IPS DF 6.9 (cell line): ENCODE measurements around the gene HES2.
A peak's percentile ranks its signal among the peaks of the same experiment; 100 is the strongest.
"Not testable (repeated sequence)": the region's sequence is repeated elsewhere in the genome, so short reads cannot be mapped to it uniquely, and the experiment has no call there.

Experiments used
- DNase-seq: peaks from one replicate; pipeline ENCODE4 v3.0.0-alpha.2; 2013; ENCODE audit warnings: low read depth, low spot score
- H3K27ac ChIP-seq: one replicate; pipeline ENCODE4 v1.5.1; 2013; ENCODE audit warnings: low read length, control low read depth
- H3K27me3 ChIP-seq: 2 replicates; pipeline ENCODE4 v1.6.1; 2013; ENCODE audit warnings: mild to moderate bottlenecking, low read length; ENCODE audit not compliant: control insufficient read depth, insufficient read depth
- H3K36me3 ChIP-seq: 2 replicates; pipeline ENCODE4 v1.6.1; 2013; ENCODE audit warnings: low read length; ENCODE audit not compliant: control insufficient read depth, insufficient read depth
- H3K4me1 ChIP-seq: 2 replicates; pipeline ENCODE4 v1.6.1; 2013; ENCODE audit warnings: low read length; ENCODE audit not compliant: control insufficient read depth, insufficient read depth
- H3K4me3 ChIP-seq: 2 replicates; pipeline ENCODE4 v1.5.1; 2013; ENCODE audit warnings: mild to moderate bottlenecking, low read length
- H3K9me3 ChIP-seq: 2 replicates; pipeline ENCODE4 v1.6.1; 2013; ENCODE audit warnings: low read length, inconsistent platforms; ENCODE audit not compliant: control insufficient read depth, insufficient read depth
- WGBS: extraction: QIAGEN DNeasy Blood & Tissue Kit; methylation state at CpG from one replicate; pipeline ENCODE4 v1.1.7; 2013; ENCODE audit warnings: mixed read lengths, missing lambda C conversion rate; ENCODE audit not compliant: insufficient read length, insufficient coverage; 5-methylcytosine and 5-hydroxymethylcytosine counted together

The HES2 gene

DNA sequence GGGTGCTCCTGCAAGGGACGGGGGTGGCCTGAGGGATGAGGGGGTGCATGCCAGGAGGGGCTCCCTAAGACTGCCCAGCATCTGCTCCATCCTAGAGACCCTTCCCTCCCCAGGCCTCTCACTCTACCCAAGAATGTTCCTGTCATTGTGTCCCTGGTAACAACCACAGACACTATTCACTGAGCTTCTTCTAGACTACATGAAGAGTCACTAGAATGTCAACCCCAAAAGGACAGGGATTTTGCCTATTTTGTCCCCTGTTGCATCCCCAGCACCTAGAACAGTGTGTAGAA, 43.3 kb upstream of the HES2 start:
- H3K36me3 ChIP-seq, result peaks cover 12% of the 10 kb centered on the region; the same call in 1 of the 2 replicates
- no peaks in the 10 kb centered on the region for H3K9me3 ChIP-seq
- no peaks in the 10 kb centered on the region for H3K27me3 ChIP-seq
- no peak overlapping the region for H3K4me3 ChIP-seq
- peaks cover 9% of the 10 kb centered on the region for H3K4me1 ChIP-seq
- no peak for DNase-seq
- H3K27ac ChIP-seq, result no peak overlapping the region
- no CpG with 5 or more reads among the region's 1 CpG for WGBS

DNA sequence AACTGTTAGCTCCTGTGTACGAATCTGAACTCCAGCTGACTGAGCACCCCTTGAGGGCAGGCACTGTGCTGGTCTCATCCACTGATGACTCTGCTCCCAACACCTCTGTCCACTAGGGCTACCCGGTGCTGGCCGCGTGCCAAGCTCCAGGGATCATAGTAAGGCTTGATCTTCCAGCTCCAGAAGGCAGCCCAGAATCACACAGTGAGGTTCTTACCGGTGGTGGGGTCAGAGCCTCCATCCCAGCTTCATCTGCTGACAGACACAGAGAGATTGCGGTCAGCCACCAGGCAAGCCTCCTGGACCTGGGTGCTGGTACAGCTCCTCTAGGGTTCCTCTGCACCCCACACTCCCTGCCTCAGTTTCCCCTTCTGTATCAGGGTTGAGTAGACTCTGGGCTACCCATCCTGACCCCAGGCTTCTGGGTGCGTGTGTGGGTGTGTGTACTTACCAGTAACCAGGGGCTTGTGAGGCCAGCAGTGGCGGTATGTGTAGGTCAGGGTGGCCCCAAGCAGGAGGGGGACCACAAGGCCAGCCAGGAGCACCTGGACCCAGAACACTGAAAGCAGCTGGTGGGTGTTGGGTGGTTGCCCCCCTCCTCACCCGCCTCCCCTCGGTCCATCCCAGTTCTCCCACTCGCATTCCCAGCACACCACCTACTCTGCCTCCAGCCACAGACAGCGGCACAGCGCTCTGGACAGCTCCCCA, 42.8 kb upstream of the HES2 start:
- H3K4me3 ChIP-seq, result no peak overlapping the region
- whole genome bisulfite sequencing, result no CpG with 5 or more reads among the region's 13 CpGs
- peaks cover 8% of the 10 kb centered on the region; the same call in 1 of the 2 replicates for H3K36me3 ChIP-seq
- no peak overlapping the region for H3K27ac ChIP-seq
- no peaks in the 10 kb centered on the region for H3K27me3 ChIP-seq
- H3K9me3 ChIP-seq, result no peaks in the 10 kb centered on the region
- H3K4me1 ChIP-seq, result peaks cover 9% of the 10 kb centered on the region
- DNase-seq, result no peak

DNA sequence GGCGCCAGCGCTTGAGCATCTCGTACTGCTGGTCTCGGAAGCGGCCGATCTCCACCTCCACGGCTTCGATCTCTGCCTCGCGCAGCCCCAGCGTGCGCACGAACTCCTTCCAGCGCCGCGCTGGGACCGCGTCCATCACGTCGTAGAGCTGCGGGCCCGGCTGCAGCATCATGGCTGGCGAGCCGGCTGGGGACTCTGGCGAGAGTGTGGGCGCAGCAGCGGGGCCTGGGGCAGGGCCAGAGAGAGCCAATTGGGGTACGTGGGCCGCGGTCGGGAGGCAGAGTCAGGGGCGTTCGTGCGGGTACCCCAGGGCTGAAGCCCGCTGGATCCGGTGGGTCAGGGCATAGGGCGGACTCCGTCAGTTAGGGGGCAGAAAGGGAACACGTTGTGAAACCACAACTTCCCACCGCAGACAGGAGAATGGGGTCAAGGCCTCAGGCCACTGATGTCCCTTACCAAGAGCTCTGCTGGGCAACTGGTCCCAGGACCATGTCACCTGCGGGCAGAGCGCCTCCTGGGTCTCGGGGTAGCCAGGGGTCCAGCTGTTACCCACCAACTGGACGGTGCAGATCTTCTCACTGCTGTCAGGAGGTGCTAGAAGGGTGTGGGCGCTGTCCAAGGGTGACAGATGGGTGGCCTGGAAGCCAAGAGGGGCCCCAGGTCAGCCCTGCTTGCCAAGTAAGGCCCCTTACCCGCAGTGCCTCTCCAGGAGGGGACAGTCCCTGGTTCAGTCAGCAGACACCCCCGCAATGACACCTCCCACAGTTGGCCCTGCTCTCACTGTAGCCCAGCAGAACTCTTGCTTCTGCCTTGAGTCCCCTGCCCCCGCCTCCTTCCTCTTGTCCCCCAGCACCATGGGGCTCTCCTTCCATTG, 42.1 kb upstream of the HES2 start:
- Histone ChIP-seq H3K9me3 (no peaks in the 10 kb centered on the region), H3K4me3 (no peak overlapping the region), H3K36me3 (peaks cover 6% of the 10 kb centered on the region; the same call in 1 of the 2 replicates), H3K4me1 (peaks cover 9% of the 10 kb centered on the region), H3K27ac (no peak overlapping the region), H3K27me3 (no peaks in the 10 kb centered on the region)
- DNase-seq, result no peak
- WGBS, result no CpG with 5 or more reads among the region's 48 CpGs

DNA sequence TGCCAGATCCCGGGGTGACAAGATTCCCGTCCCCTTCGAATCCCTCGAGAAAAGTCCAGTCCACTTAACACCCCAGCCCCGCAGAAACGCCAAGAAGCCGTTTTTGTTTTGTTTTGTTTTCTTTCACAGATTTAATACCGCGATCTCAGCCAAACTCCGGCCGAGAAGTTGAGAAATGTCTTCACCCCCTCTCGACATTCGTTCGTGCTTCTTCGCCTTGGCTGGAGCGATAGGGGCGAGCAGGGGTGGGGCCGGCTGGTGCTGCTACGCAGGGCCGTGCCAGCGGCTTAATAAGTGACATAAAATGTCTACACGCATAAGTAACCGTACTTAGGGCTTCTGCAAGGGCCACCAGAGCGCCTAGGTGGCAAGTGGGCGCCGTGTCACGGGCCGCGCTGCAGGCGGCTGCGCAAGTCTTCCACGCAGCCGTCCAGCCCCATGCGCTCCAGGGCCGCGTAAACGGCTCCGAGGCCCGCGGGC, 41.4 kb upstream of the HES2 start:
- H3K27me3 ChIP-seq, result no peaks in the 10 kb centered on the region
- WGBS, result no CpG with 5 or more reads among the region's 40 CpGs
- H3K27ac ChIP-seq, result no peak overlapping the region

DNA sequence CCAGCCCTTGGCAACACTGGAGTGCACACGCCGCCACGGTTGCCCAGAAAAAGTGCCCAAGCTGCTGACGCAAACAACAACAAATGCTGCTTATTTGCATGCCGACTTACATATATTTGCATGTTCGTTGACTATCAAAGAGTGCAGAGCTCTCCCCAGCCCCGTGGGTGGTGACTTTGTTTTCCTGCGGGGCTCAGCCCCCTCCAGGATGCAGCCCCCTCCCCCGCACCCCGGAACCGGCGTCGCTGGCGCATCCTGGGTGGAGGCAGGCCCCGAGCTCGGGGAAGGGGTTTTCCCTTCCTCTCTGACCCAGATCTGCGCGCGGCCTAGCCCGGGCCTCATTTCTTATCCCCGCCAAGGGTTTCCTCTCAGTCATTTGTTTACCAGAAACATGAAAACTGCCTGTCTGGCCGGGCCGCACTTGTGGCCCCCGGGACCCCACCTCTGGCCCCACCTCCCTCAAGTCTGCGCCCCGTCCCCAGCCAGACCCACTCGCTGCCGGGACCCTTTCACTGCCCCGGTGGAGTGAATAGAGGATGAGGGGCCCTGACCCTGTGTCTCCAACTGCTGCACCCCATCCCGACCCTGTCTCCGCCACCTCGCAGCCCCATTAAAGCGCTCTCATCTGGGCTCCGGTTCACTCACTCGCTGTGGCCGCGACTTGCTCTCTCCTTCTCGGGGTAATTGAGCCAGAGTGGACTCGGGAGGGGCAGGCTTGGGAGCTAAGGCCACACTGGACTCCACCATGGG, 40.8 kb upstream of the HES2 start:
- peaks cover 6% of the 10 kb centered on the region; the same call in 1 of the 2 replicates for H3K36me3 ChIP-seq
- H3K9me3 ChIP-seq, result no peaks in the 10 kb centered on the region
- H3K27ac ChIP-seq, result no peak overlapping the region
- peaks cover 10% of the 10 kb centered on the region for H3K4me1 ChIP-seq
- no peak overlapping the region for H3K4me3 ChIP-seq
- H3K27me3 ChIP-seq, result no peaks in the 10 kb centered on the region
- no peak for DNase-seq
- WGBS, result no CpG with 5 or more reads among the region's 39 CpGs

More for the DNA sequence above, 41.4 kb upstream of the HES2 start:
- DNase-seq, result no peak
- no peak overlapping the region for H3K4me3 ChIP-seq
- no peaks in the 10 kb centered on the region for H3K9me3 ChIP-seq
- peaks cover 6% of the 10 kb centered on the region; the same call in 1 of the 2 replicates for H3K36me3 ChIP-seq
- peaks cover 9% of the 10 kb centered on the region for H3K4me1 ChIP-seq

DNA sequence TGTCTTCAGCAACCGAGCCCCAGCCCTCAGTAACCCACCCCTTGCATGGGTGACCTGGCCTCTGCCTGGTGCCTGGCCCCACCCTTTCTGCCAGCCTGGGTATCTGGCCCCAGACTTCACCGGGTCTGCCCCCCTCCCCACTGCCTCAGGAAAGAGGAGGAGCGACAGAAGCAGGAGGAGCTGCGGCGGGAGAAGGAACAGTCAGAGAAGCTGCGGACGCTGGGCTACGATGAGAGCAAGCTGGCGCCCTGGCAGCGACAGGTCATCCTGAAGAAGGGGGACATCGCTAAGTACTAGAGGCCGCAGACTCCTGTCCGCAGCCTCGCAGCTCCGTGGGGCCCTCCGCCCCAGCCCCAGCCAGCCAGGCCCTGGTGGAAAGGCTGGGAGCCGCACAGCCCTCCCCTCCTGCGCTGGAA, 40.1 kb upstream of the HES2 start:
- Histone ChIP-seq H3K4me3 (no peak overlapping the region), H3K4me1 (peaks cover 9% of the 10 kb centered on the region), H3K27me3 (no peaks in the 10 kb centered on the region), H3K9me3 (no peaks in the 10 kb centered on the region), H3K27ac (no peak overlapping the region), H3K36me3 (peaks cover 6% of the 10 kb centered on the region; the same call in 1 of the 2 replicates)
- no CpG with 5 or more reads among the region's 18 CpGs for WGBS
- no peak for DNase-seq

DNA sequence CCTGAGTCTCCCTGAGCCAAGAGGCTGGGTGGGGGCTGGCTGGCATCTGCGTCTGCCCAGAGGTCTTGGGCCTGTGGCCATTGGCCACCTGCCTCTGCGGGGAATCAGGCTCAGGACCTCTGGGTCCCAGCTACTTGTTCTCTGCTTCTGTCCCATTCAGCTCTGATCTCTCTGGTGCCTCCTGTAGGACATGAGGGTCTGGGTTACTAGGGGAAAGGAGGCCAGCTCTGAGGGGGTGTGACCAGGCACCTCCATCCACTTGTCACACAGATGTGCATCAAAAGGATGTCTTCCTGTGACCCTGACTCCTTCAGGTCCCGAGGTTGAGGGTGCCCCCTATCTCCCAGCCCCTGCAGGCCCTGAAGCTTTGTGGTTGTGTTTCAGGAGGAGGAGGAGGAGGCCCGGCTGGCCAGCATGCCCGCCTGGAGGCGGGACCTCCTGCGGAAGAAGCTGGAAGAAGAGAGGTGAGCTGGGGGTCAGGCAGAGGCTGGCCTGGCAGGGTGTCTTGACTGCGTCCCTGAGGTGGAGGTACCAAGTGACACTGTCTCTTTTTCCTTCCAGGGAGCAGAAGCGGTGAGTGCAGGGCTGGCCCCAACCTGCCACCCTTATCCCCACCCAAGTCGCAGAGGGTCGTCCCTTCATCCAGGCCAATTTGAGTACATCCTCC, 37.2 kb upstream of the HES2 start:
- H3K4me3 ChIP-seq, result no peak overlapping the region
- H3K36me3 ChIP-seq, result peaks cover 2% of the 10 kb centered on the region; the same call in 1 of the 2 replicates
- no CpG with 5 or more reads among the region's 11 CpGs for WGBS
- DNase-seq, result no peak
- peaks cover 11% of the 10 kb centered on the region for H3K4me1 ChIP-seq
- H3K9me3 ChIP-seq, result no peaks in the 10 kb centered on the region
- H3K27me3 ChIP-seq, result peaks cover 1% of the 10 kb centered on the region; the same call in 1 of the 2 replicates
- H3K27ac ChIP-seq, result no peak overlapping the region

DNA sequence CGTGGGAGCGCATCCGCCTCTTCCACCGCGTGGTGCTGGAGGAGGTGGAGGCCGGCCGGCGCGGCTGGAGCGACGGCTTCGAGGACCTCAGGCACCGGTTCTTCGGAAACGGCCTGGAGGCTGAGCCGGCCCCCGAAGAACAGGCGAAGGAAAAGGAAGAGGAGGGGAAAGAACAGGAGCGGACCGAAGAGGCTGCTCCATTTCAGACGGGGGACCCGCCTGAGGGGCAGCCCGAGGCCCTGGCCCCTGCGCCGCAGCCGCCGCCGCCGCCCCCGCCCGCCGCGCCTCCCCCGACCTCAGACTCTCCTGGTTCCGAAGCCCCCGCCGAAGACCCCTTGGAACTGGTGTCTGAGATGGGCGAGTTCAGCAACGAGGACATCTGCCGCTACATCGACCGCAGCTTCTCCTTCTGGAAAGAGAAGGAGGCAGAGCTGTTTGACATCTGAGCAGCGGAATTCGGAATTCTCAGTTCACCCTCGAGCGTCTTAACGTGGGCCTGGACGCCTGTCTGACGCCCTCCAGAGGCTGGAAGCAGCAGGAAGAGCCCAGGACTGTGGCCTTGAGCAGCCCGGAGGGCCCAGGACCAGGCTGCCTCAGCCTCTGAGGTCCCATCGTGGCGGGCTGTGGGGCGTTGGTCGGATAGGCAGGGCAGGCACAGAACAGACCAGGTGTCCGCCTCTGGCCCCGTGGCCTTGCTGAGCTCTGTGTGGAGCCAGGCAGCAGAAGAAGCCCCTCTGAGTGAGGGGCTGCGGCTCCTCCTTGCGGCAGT, 36.2 kb upstream of the HES2 start:
- no CpG with 5 or more reads among the region's 58 CpGs for WGBS
- not testable (repeated sequence) for DNase-seq

DNA sequence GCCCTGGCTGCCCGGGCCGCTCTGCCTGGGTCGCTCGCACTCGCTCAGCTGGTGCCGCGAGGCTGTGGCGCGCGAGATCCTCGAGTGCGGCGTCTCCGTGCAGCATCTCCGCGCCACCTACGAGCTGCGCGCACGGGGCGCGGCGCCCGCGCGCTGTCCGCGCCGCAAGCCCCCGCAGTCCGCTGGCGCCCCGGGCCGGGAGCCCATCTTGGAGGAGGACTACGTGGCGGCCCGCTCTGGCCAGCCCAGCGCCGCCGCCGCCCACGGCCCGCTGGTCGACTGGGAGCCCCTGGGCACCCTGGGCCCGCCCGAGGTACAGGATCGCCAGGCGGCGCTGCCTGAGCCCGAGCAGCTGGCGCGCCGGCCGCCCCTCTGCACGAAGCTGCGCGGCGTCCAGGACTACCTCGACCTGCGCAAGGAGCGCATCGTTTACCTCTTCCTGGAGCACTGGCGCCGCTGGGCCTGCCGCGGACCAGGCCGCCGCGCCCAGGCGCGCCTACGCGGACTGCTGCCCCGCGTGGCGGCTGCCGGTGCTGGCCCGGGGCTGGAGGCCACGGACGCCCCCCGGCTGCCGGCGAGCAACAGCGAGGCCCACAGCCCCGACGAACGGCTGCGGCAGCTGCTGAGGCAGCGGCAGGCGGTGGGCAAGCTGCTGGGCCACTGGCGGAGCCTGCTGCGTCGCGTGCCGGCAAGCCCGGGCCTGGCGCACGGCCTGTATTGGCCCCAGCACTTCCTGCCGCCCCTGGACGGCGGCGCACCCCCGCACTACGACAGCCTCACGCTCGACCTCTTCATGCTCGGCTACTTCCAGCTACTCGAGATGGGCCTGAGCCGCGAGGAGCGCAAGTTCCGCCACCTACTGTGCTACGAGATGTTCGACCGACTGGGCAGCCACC, 35.4 kb upstream of the HES2 start:
- H3K36me3 ChIP-seq, result no peaks in the 10 kb centered on the region
- peaks cover 10% of the 10 kb centered on the region for H3K4me1 ChIP-seq
- no peaks in the 10 kb centered on the region for H3K9me3 ChIP-seq
- H3K4me3 ChIP-seq, result peak overlapping the region; percentile 12; the same call in 1 of the 2 replicates
- DNase-seq, result no peak
- WGBS, result no CpG with 5 or more reads among the region's 115 CpGs
- H3K27me3 ChIP-seq, result peaks cover 1% of the 10 kb centered on the region; the same call in 1 of the 2 replicates
- H3K27ac ChIP-seq, result no peak overlapping the region

More for the DNA sequence above, 36.2 kb upstream of the HES2 start:
- H3K4me1 ChIP-seq, result peaks cover 11% of the 10 kb centered on the region
- H3K27me3 ChIP-seq, H3K27ac ChIP-seq, H3K4me3 ChIP-seq, H3K36me3 ChIP-seq, H3K9me3 ChIP-seq: not testable (repeated sequence)
